ENCODE measurements around the gene CEP57L1.

DNA sequence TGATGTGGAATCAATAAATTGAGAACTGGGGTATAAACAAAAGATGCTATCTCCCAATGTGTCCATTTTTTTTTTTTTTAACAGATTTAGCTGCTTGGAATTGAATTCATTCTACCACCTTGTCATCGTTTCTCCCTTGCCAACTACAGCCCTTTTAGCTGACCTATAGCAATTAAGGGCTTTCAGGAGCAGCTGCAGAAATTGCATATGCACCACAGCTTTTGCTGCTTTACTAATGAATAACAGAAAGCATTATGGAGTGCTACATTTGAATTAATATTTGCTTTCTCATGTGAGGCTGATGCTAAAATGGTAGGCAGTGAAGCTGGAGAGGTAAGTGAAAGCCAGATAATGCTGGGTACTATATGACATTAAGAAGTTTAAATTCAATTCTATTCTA, 6.3 kb upstream of the CEP57L1 start:
- TF ChIP-seq, protein P1, sequence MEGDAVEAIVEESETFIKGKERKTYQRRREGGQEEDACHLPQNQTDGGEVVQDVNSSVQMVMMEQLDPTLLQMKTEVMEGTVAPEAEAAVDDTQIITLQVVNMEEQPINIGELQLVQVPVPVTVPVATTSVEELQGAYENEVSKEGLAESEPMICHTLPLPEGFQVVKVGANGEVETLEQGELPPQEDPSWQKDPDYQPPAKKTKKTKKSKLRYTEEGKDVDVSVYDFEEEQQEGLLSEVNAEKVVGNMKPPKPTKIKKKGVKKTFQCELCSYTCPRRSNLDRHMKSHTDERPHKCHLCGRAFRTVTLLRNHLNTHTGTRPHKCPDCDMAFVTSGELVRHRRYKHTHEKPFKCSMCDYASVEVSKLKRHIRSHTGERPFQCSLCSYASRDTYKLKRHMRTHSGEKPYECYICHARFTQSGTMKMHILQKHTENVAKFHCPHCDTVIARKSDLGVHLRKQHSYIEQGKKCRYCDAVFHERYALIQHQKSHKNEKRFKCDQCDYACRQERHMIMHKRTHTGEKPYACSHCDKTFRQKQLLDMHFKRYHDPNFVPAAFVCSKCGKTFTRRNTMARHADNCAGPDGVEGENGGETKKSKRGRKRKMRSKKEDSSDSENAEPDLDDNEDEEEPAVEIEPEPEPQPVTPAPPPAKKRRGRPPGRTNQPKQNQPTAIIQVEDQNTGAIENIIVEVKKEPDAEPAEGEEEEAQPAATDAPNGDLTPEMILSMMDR (conservative IDR thresholded peaks at IDR 0.05; ENCODE audit: low read depth, low read length) = no peak
- TF ChIP-seq EZH2phosphoT487 (IDR thresholded peaks at IDR 0.05; ENCODE audit: borderline replicate concordance, low read length) = no peak
